Thoracic aorta (tissue), 2 donors: ENCODE measurements around the gene RBMS3. TPM values are rescaled to one million over a fixed set of nuclear protein-coding genes. Genes with fewer than 3 reads are reported as not detected.

Experiments
- ATAC-seq: fragments of 150-250 bp; one replicate; pipeline ENCODE4 v1.8.0; 2017; ENCODE audit warnings: low read depth; ENCODE audit not compliant: insufficient number of reproducible peaks, low FRiP score
- DNase-seq: peaks from one replicate; pipeline ENCODE4 v3.0.0-alpha.2; 2020; ENCODE audit warnings: low spot score
- H3K27ac ChIP-seq, 2 donors: fragments of 200-600 bp; sonication (generic); 1 replicate in 1 of 2; 2 replicates in 1 of 2; pipeline ENCODE4 v1.5.1; 2016; ENCODE audit warnings: mild to moderate bottlenecking in 2 of 2, moderate library complexity in 2 of 2
- H3K27me3 ChIP-seq: fragments of 200-600 bp; sonication (generic); replicated peaks from 2 replicates; pipeline ENCODE4 v1.6.0; 2016; ENCODE audit warnings: mild to moderate bottlenecking; ENCODE audit not compliant: insufficient read depth
- H3K36me3 ChIP-seq: fragments of 200-600 bp; sonication (generic); one replicate; pipeline ENCODE4 v1.5.1; 2016
- H3K4me1 ChIP-seq, 2 donors: fragments of 200-600 bp; sonication (generic); 1 replicate in 1 of 2; 2 replicates in 1 of 2; pipeline versions ENCODE4 v1.5.1 to v1.6.0; 2016; ENCODE audit warnings: low read depth in 2 of 2, mild to moderate bottlenecking in 1 of 2; ENCODE audit not compliant: control insufficient read depth in 1 of 2
- H3K4me3 ChIP-seq: fragments of 200-600 bp; sonication (generic); 2 replicates; pipeline ENCODE4 v1.5.1; 2016; ENCODE audit warnings: mild to moderate bottlenecking
- H3K9me3 ChIP-seq: fragments of 200-600 bp; sonication (generic); 2 replicates; pipeline ENCODE4 v1.5.1; 2016
- CTCF ChIP-seq: fragments of 200-600 bp; sonication (generic); IDR thresholded peaks from one replicate; pipeline ENCODE4 v1.5.1; 2019; ENCODE audit warnings: antibody characterized with exemption
- total RNA-seq, 2 donors: library from RNA; depleted of rRNA; stranded (reverse); fragments of >200 nt; gene quantifications; one replicate each; pipeline versions ENCODE4 v1.1.0 to v1.2.3, GENCODE V29; 2016

RBMS3 gene
- total RNA-seq, 2 donors from 2014 or later, result 149 to 186 TPM

- H3K27me3 ChIP-seq, result no peaks in the 10 kb centered on the region
- no peak for ATAC-seq
- TF ChIP-seq CTCF, result no peak
Observed at GRCh38 chr3:29775340-29775739, 494.5 kb downstream of the RBMS3 start.

GRCh38 chr3:29777869-29778268, 497.0 kb downstream of the RBMS3 start:
- Histone ChIP-seq H3K4me1 (no peaks in the 10 kb centered on the region), H3K27ac (no peak overlapping the region), H3K36me3 (peaks cover 3% of the 10 kb centered on the region), H3K4me3 (no peak overlapping the region), H3K9me3 (peaks cover 2% of the 10 kb centered on the region), H3K27me3 (no peaks in the 10 kb centered on the region)
- no peak for TF ChIP-seq CTCF
- ATAC-seq (no peak), DNase-seq (no peak)

More at GRCh38 chr3:29775340-29775739, 494.5 kb downstream of the RBMS3 start:
- H3K4me1 ChIP-seq, result no peaks in the 10 kb centered on the region
- no peak overlapping the region for H3K4me3 ChIP-seq
- H3K36me3 ChIP-seq, result no peaks in the 10 kb centered on the region
- no peaks in the 10 kb centered on the region for H3K9me3 ChIP-seq
- H3K27ac ChIP-seq, result no peak overlapping the region
- no peak for DNase-seq

GRCh38 chr3:29789686-29790085, 508.8 kb downstream of the RBMS3 start:
- Histone ChIP-seq H3K4me3 (no peak overlapping the region), H3K4me1 (no peaks in the 10 kb centered on the region), H3K27ac (no peak overlapping the region), H3K36me3 (no peaks in the 10 kb centered on the region), H3K9me3 (no peaks in the 10 kb centered on the region), H3K27me3 (no peaks in the 10 kb centered on the region)
- no peak for TF ChIP-seq CTCF
- ATAC-seq, result no peak
- no peak for DNase-seq

GRCh38 chr3:29796808-29797207, 515.9 kb downstream of the RBMS3 start:
- DNase-seq, result no peak
- no peak for ATAC-seq
- no peak for TF ChIP-seq CTCF
- no peaks in the 10 kb centered on the region for H3K9me3 ChIP-seq
- no peaks in the 10 kb centered on the region for H3K27me3 ChIP-seq
- H3K4me3 ChIP-seq, result no peak overlapping the region
- H3K36me3 ChIP-seq, result no peaks in the 10 kb centered on the region
- no peak overlapping the region for H3K27ac ChIP-seq
- peaks cover 0 to 3% of the 10 kb centered on the region in 2 donors for H3K4me1 ChIP-seq

GRCh38 chr3:29802057-29802456, 521.2 kb downstream of the RBMS3 start:
- no peak for TF ChIP-seq CTCF
- no peak for ATAC-seq
- H3K9me3 ChIP-seq, result no peaks in the 10 kb centered on the region
- peaks cover 18 to 28% of the 10 kb centered on the region in 2 donors for H3K4me1 ChIP-seq
- H3K27me3 ChIP-seq, result no peaks in the 10 kb centered on the region
- no peak overlapping the region for H3K27ac ChIP-seq
- no peak for DNase-seq
- no peak overlapping the region for H3K4me3 ChIP-seq
- no peaks in the 10 kb centered on the region for H3K36me3 ChIP-seq
